Astrocyte (in vitro differentiated cells and primary cell): ENCODE results near the gene IMPDH2. TPM values are rescaled to one million over a fixed set of nuclear protein-coding genes. Genes with fewer than 3 reads are reported as not detected.
A peak's percentile ranks its signal among the peaks of the same experiment; 100 is the strongest.

Experiments
- DNase-seq: peaks from one replicate; pipeline ENCODE4 v3.0.0-alpha.2; 2010; ENCODE audit warnings: low read depth
- FAIRE-seq: peaks from 2 replicates; lab custom pipeline; 2011; peaks lifted over from hg19 to GRCh38; lab: Jason Lieb, UNC
- H2AFZ ChIP-seq: 2 replicates; pipeline ENCODE4 v1.6.0; 2012; ENCODE audit warnings: low read depth, low read length, inconsistent platforms
- H3K27ac ChIP-seq: 2 replicates; pipeline ENCODE4 v1.5.1; 2011; ENCODE audit warnings: low read depth, low read length, inconsistent platforms
- H3K27me3 ChIP-seq: 2 replicates; pipeline ENCODE4 v1.6.0; 2011; ENCODE audit warnings: low read length, inconsistent platforms; ENCODE audit not compliant: insufficient read depth
- H3K36me3 ChIP-seq: 2 replicates; pipeline ENCODE4 v1.5.1; 2011; ENCODE audit warnings: low read length, inconsistent platforms; ENCODE audit not compliant: insufficient read depth
- H3K4me1 ChIP-seq: 2 replicates; pipeline ENCODE4 v1.5.1; 2011; ENCODE audit warnings: low read length, inconsistent platforms; ENCODE audit not compliant: insufficient read depth
- H3K4me2 ChIP-seq: 2 replicates; pipeline ENCODE4 v1.6.0; 2012; ENCODE audit warnings: low read length, inconsistent platforms
- H3K4me3 ChIP-seq: 2 replicates; pipeline ENCODE4 v1.5.1; 2011; ENCODE audit warnings: low read depth, mild to moderate bottlenecking, low read length, inconsistent platforms; ENCODE audit not compliant: insufficient read depth
- H3K79me2 ChIP-seq: 2 replicates; pipeline ENCODE4 v1.6.0; 2012; ENCODE audit warnings: mild to moderate bottlenecking, low read length, inconsistent platforms; ENCODE audit not compliant: insufficient read depth
- H3K9ac ChIP-seq: 2 replicates; pipeline ENCODE4 v1.6.0; 2012; ENCODE audit warnings: mild to moderate bottlenecking, low read length, inconsistent platforms
- H3K9me3 ChIP-seq: 2 replicates; pipeline ENCODE4 v1.5.1; 2012; ENCODE audit warnings: low read depth, mild to moderate bottlenecking, low read length, inconsistent platforms; ENCODE audit not compliant: insufficient read depth
- H4K20me1 ChIP-seq: 2 replicates; pipeline ENCODE4 v1.6.0; 2012; ENCODE audit warnings: low read length, inconsistent platforms; ENCODE audit not compliant: insufficient read depth
- H3K27ac Mint-ChIP-seq: one replicate; pipeline ENCODE4 v1.8.0; 2021; ENCODE audit warnings: mild to moderate bottlenecking, mixed read lengths; ENCODE audit not compliant: unreplicated experiment
- H3K27me3 Mint-ChIP-seq: one replicate; pipeline ENCODE4 v1.8.0; 2021; ENCODE audit warnings: low read depth, mixed read lengths; ENCODE audit not compliant: unreplicated experiment
- H3K36me3 Mint-ChIP-seq: one replicate; pipeline ENCODE4 v1.8.0; 2021; ENCODE audit warnings: low read depth, mixed read lengths; ENCODE audit not compliant: unreplicated experiment
- H3K4me1 Mint-ChIP-seq: one replicate; pipeline ENCODE4 v1.8.0; 2021; ENCODE audit warnings: low read depth, mixed read lengths; ENCODE audit not compliant: unreplicated experiment
- H3K4me3 Mint-ChIP-seq: one replicate; pipeline ENCODE4 v1.8.0; 2021; ENCODE audit warnings: mild to moderate bottlenecking, moderate library complexity, mixed read lengths; ENCODE audit not compliant: unreplicated experiment
- H3K9me3 Mint-ChIP-seq: one replicate; pipeline ENCODE4 v1.8.0; 2021; ENCODE audit warnings: mild to moderate bottlenecking, mixed read lengths; ENCODE audit not compliant: unreplicated experiment
- EZH2 ChIP-seq: IDR thresholded peaks from 2 replicates; pipeline ENCODE4 v1.6.1; 2012; ENCODE audit warnings: mild to moderate bottlenecking, low read length, inconsistent platforms; ENCODE audit not compliant: insufficient read depth
- total RNA-seq: library from RNA; stranded (reverse); gene quantifications from 2 replicates; pipeline ENCODE4 v1.2.1, GENCODE V29; 2021
- TF ChIP-seq, protein P1 (sequence below): IDR thresholded peaks from 2 replicates; pipeline ENCODE4 v1.5.1; 2011; ENCODE audit warnings: low read depth, mild to moderate bottlenecking, inconsistent platforms, low read length, moderate library complexity; ENCODE audit not compliant: insufficient read depth

Gene IMPDH2
- total RNA-seq, 1 donor from 2014 or later: 119 TPM

DNA sequence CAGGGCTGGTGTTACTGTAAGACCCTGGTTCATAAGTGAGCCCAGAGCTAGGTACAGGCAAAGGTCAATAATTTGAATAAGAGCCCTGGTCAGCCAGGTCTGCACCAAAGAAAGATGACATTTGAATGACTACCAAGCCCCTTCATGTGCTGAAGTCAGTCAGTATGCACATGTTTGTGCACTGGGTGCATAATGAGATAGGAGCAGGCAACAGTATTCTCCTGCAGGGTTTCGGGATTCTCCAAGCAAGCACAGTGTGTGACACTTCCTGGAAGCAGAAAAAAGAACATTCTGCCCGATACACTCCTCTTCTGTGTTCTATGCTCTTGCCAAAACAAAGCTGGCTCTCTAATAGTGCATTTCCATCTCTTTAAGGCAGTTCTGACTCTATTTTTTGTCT, 5.5 kb upstream of the IMPDH2 start:
- Histone ChIP-seq H3K4me2 (no peak overlapping the region), H3K9me3 (no peaks in the 10 kb centered on the region), H3K36me3 (peaks cover 36% of the 10 kb centered on the region), H3K79me2 (peaks cover 6% of the 10 kb centered on the region), H3K9ac (no peak overlapping the region), H3K27ac (no peak overlapping the region), H3K4me3 (no peak overlapping the region), H4K20me1 (peaks cover 19% of the 10 kb centered on the region), H2AFZ (no peak overlapping the region), H3K27me3 (no peaks in the 10 kb centered on the region), H3K4me1 (peaks cover 6% of the 10 kb centered on the region)
- FAIRE-seq (no peak), DNase-seq (no peak)
- H3K4me3 Mint-ChIP-seq: no peak overlapping the region
- H3K27me3 Mint-ChIP-seq: no peaks in the 10 kb centered on the region
- no peaks in the 10 kb centered on the region for H3K9me3 Mint-ChIP-seq
- H3K4me1 Mint-ChIP-seq: peaks cover 17% of the 10 kb centered on the region
- TF ChIP-seq EZH2: no peak
- TF ChIP-seq, protein P1, sequence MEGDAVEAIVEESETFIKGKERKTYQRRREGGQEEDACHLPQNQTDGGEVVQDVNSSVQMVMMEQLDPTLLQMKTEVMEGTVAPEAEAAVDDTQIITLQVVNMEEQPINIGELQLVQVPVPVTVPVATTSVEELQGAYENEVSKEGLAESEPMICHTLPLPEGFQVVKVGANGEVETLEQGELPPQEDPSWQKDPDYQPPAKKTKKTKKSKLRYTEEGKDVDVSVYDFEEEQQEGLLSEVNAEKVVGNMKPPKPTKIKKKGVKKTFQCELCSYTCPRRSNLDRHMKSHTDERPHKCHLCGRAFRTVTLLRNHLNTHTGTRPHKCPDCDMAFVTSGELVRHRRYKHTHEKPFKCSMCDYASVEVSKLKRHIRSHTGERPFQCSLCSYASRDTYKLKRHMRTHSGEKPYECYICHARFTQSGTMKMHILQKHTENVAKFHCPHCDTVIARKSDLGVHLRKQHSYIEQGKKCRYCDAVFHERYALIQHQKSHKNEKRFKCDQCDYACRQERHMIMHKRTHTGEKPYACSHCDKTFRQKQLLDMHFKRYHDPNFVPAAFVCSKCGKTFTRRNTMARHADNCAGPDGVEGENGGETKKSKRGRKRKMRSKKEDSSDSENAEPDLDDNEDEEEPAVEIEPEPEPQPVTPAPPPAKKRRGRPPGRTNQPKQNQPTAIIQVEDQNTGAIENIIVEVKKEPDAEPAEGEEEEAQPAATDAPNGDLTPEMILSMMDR: no peak
- H3K36me3 Mint-ChIP-seq: peaks cover 16% of the 10 kb centered on the region
- H3K27ac Mint-ChIP-seq: no peak overlapping the region

DNA sequence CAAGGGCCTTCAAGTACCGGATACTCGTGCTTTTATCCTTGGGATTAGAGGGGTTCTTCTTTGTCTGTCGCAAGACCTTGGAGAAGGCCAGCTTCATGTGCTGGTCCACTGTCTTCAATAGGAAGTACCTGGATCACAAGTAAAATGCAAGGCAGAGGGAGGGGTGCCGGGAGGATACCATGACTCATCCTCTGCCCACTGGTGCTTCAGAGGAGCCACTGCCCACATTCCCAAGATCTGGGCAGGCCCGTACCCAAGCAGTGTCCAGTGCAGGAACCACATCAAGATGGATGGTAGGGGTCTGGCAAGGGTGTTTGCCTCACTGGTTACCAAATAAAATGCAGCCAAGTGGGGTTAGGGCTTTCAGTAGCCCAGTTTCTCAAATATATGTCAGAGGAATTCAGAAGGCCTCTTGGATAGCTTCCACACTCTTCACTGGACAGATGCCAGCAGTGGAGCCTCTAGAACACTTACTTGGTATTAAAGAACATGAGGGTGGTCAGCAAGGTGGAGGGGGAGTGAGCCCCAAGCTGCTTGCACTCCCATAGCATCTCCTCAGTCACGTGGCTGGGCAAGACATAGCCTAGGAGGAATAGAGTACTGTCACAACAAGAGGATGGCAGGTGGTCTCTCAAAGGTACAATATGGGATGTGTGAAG, 3.6 kb upstream of the IMPDH2 start:
- Mint-ChIP-seq H3K36me3 (peaks cover 18% of the 10 kb centered on the region), H3K9me3 (no peaks in the 10 kb centered on the region), H3K4me3 (no peak overlapping the region), H3K27me3 (no peaks in the 10 kb centered on the region), H3K4me1 (peaks cover 25% of the 10 kb centered on the region), H3K27ac (peak overlapping the region; percentile 53)
- H2AFZ ChIP-seq: no peak overlapping the region
- DNase-seq (no peak), FAIRE-seq (no peak)
- no peak overlapping the region for H3K4me3 ChIP-seq
- H3K9ac ChIP-seq: no peak overlapping the region
- H3K4me2 ChIP-seq: no peak overlapping the region
- TF ChIP-seq, protein P1: no peak
- no peak for TF ChIP-seq EZH2
- H3K4me1 ChIP-seq: peaks cover 17% of the 10 kb centered on the region
- H3K27me3 ChIP-seq: no peaks in the 10 kb centered on the region
- peaks cover 34% of the 10 kb centered on the region for H3K36me3 ChIP-seq
- no peaks in the 10 kb centered on the region for H3K9me3 ChIP-seq
- H4K20me1 ChIP-seq: peaks cover 26% of the 10 kb centered on the region
- peaks cover 20% of the 10 kb centered on the region for H3K79me2 ChIP-seq
- no peak overlapping the region for H3K27ac ChIP-seq

DNA sequence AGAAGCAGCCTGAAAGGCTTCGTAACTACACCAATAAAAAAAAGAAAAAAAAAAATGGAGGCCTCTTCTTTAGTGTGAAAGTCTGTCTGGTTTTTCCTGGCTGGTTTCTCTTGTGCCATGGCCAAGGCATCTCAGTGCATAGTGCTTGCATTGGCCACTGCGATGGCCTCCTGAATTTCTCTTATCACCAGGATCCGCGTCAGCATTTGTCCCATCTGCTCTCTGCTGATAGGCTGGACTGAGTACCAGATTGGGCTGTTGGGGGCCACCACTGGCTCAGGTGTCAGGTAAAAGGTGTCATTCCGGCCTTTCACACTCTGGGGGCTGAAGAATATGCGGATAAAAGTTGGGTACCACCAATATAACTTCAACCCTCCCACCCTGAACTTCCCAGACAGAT, 1.1 kb upstream of the IMPDH2 start:
- H3K4me3 Mint-ChIP-seq: no peak overlapping the region
- Histone ChIP-seq H3K9ac (no peak overlapping the region), H2AFZ (no peak overlapping the region), H3K27ac (no peak overlapping the region), H3K4me1 (peaks cover 19% of the 10 kb centered on the region), H3K4me2 (no peak overlapping the region), H3K36me3 (peaks cover 53% of the 10 kb centered on the region), H3K79me2 (peaks cover 45% of the 10 kb centered on the region), H4K20me1 (peaks cover 44% of the 10 kb centered on the region), H3K9me3 (no peaks in the 10 kb centered on the region), H3K4me3 (no peak overlapping the region), H3K27me3 (no peaks in the 10 kb centered on the region)
- H3K27me3 Mint-ChIP-seq: no peaks in the 10 kb centered on the region
- DNase-seq (no peak), FAIRE-seq (no peak)
- H3K9me3 Mint-ChIP-seq: peaks cover 2% of the 10 kb centered on the region
- H3K4me1 Mint-ChIP-seq: peaks cover 29% of the 10 kb centered on the region
- no peak for TF ChIP-seq EZH2
- TF ChIP-seq, protein P1: no peak
- H3K27ac Mint-ChIP-seq: no peak overlapping the region
- peaks cover 30% of the 10 kb centered on the region for H3K36me3 Mint-ChIP-seq
